GM12878 (cell line): ENCODE results near the gene MLEC. TPM values are rescaled to one million over a fixed set of nuclear protein-coding genes. Genes with fewer than 3 reads are reported as not detected.

Source experiments
- ATAC-seq: fragments of 200-7000 bp; cut with Tn5 transposase; 3 replicates; pipeline ENCODE4 v1.9.1; 2020; ENCODE audit warnings: mild to moderate bottlenecking, moderate library complexity
- BruUV-seq: library from RNA; stranded (reverse); fragments of 400-500 nt; replicated peaks from 2 replicates; lab custom pipeline; 2021; lab: Mats Ljungman, UMichigan
- CTCF ChIA-PET: fragments of 300-600 bp; sonication (Branson Sonifier 250); formaldehyde crosslinking; extraction: SDS; loops from one replicate; lab custom pipeline; 2021; ENCODE audit warnings: inconsistent platforms; lab: Yijun Ruan, JAX
- POLR2A ChIA-PET: fragments of 350-600 bp; formaldehyde crosslinking; extraction: SDS; loops from one replicate; lab custom pipeline; 2021; ENCODE audit warnings: inconsistent platforms; lab: Charles Lee
- RAD21 ChIA-PET: fragments of 300-600 bp; sonication (Branson Sonifier 250); formaldehyde crosslinking; loops from one replicate; lab custom pipeline; 2023; ENCODE audit warnings: antibody characterized with exemption; ENCODE audit not compliant: unreplicated experiment; lab: Charles Lee
- SMC1A ChIA-PET: fragments of 300-600 bp; sonication (Branson Sonifier 250); formaldehyde crosslinking; loops from one replicate; lab custom pipeline; 2023; ENCODE audit not compliant: unreplicated experiment, uncharacterized antibody; lab: Charles Lee
- DNase-seq: peaks from one replicate; pipeline ENCODE4 v3.0.0-alpha.2; 2011; ENCODE audit warnings: low read depth, low spot score
- FAIRE-seq: peaks from 3 replicates; lab custom pipeline; 2011; peaks lifted over from hg19 to GRCh38; lab: Jason Lieb, UNC
- H2AFZ ChIP-seq: 2 replicates; pipeline ENCODE4 v1.6.0; 2011; ENCODE audit warnings: low read depth, low read length, control low read depth; ENCODE audit not compliant: control insufficient read depth
- H3K27ac ChIP-seq: 2 replicates; pipeline ENCODE4 v1.5.1; 2011; ENCODE audit warnings: control low read depth; ENCODE audit not compliant: control insufficient read depth, insufficient read depth
- H3K27me3 ChIP-seq, 2 experiments: replicated peaks in 1 of 2; 2 replicates each; pipeline versions ENCODE4 v1.6.0 to v1.6.1; 2011; ENCODE audit warnings: low read length in 1 of 2; ENCODE audit not compliant: control insufficient read depth in 2 of 2, insufficient read depth in 2 of 2
- H3K36me3 ChIP-seq, 2 experiments: 2 replicates each; pipeline ENCODE4 v1.5.1; 2011; ENCODE audit warnings: low read length in 1 of 2; ENCODE audit not compliant: control insufficient read depth in 2 of 2, insufficient read depth in 2 of 2
- H3K4me1 ChIP-seq: 2 replicates; pipeline ENCODE4 v1.6.1; 2011; ENCODE audit warnings: mild to moderate bottlenecking, low read length, moderate library complexity, mixed read lengths; ENCODE audit not compliant: control insufficient read depth, insufficient read depth
- H3K4me2 ChIP-seq: 2 replicates; pipeline ENCODE4 v1.6.0; 2011; ENCODE audit warnings: control low read depth; ENCODE audit not compliant: control insufficient read depth, insufficient read depth
- H3K4me3 ChIP-seq: fragments of 200-600 bp; sonication (generic); 2 replicates; pipeline ENCODE4 v1.5.1; 2016
- H3K79me2 ChIP-seq: 2 replicates; pipeline ENCODE4 v1.6.0; 2011; ENCODE audit warnings: low read length; ENCODE audit not compliant: control insufficient read depth, insufficient read depth
- H3K9ac ChIP-seq: 2 replicates; pipeline ENCODE4 v1.8.0; 2011; ENCODE audit warnings: low read length, control low read depth, mixed read lengths; ENCODE audit not compliant: control insufficient read depth, insufficient read depth
- H3K9me3 ChIP-seq: replicated peaks from 3 replicates; pipeline ENCODE4 v1.5.1; 2011; ENCODE audit warnings: mild to moderate bottlenecking, low read length; ENCODE audit not compliant: control insufficient read depth, insufficient read depth
- H4K20me1 ChIP-seq: 2 replicates; pipeline ENCODE4 v1.6.0; 2011; ENCODE audit not compliant: control insufficient read depth, insufficient read depth
- CHD4 ChIP-seq: fragments of 200-600 bp; sonication (generic); IDR thresholded peaks from 2 replicates; pipeline ENCODE4 v1.6.1; 2016; ENCODE audit warnings: mild to moderate bottlenecking
- HSF1 ChIP-seq: fragments of 150-350 bp; IDR thresholded peaks from 2 replicates; pipeline ENCODE4 v1.6.1; 2014; ENCODE audit warnings: mild to moderate bottlenecking, low read depth, low read length
- JUND ChIP-seq: IDR thresholded peaks from 2 replicates; pipeline ENCODE4 v1.6.1; 2012; ENCODE audit warnings: low read depth, mild to moderate bottlenecking, low read length, improper control_type of control experiment, moderate library complexity
- MEF2B ChIP-seq: fragments of 450-650 bp; IDR thresholded peaks from 2 replicates; pipeline ENCODE4 v1.6.1; 2018; ENCODE audit warnings: mild to moderate bottlenecking, moderate library complexity; ENCODE audit not compliant: partially characterized antibody, poor library complexity, severe bottlenecking
- MTA2 ChIP-seq: fragments of 450-650 bp; IDR thresholded peaks from 2 replicates; pipeline ENCODE4 v1.6.1; 2016; ENCODE audit warnings: low read depth, mild to moderate bottlenecking, moderate library complexity
- PBX3 ChIP-seq: IDR thresholded peaks from 2 replicates; pipeline ENCODE4 v1.6.1; 2011; ENCODE audit warnings: mild to moderate bottlenecking, low read depth, low read length, moderate library complexity; ENCODE audit not compliant: insufficient replicate concordance
- PML ChIP-seq: IDR thresholded peaks from 2 replicates; pipeline ENCODE4 v1.6.1; 2012; ENCODE audit warnings: low read length, inconsistent platforms
- SIX5 ChIP-seq: IDR thresholded peaks from 2 replicates; pipeline ENCODE4 v1.6.1; 2011; ENCODE audit warnings: mild to moderate bottlenecking, low read depth, low read length, moderate library complexity; ENCODE audit not compliant: severe bottlenecking
- SUPT20H ChIP-seq: IDR thresholded peaks from 2 replicates; pipeline ENCODE4 v1.6.1; 2011; ENCODE audit warnings: low read depth, mild to moderate bottlenecking, low read length, moderate library complexity, borderline replicate concordance; ENCODE audit not compliant: control insufficient read depth
- TAF1 ChIP-seq: IDR thresholded peaks from 2 replicates; pipeline ENCODE4 v1.6.1; 2011; ENCODE audit warnings: mild to moderate bottlenecking, low read depth, low read length, borderline replicate concordance
- ZBED1 ChIP-seq: IDR thresholded peaks from 2 replicates; pipeline ENCODE4 v1.6.1; 2016; ENCODE audit warnings: borderline replicate concordance
- WGBS: methylation state at CpG from one replicate; pipeline ENCODE4 v1.1.6; 2016; ENCODE audit warnings: low lambda C conversion rate; ENCODE audit not compliant: insufficient replicate concordance, insufficient coverage; ENCODE audit errors: missing lambda C conversion rate; 5-methylcytosine and 5-hydroxymethylcytosine counted together
- in situ Hi-C: fragments of 300-500 bp; cut with MboI; formaldehyde crosslinking; loops from 9 replicates; pipeline ENCODE4 v1.14.3; 2018; ENCODE audit warnings: mixed read lengths
- intact Hi-C: fragments of 100-400 bp; cut with micrococcal nuclease; formaldehyde crosslinking; loops from one replicate; pipeline ENCODE4 v1.14.2; 2022; ENCODE audit not compliant: unreplicated experiment
- polyA plus RNA-seq, 11 experiments: library from polyadenylated mRNA; depleted of rRNA in 4 of 11; unstranded in 6 of 11; stranded (reverse) in 5 of 11; fragments of >200 nt; fragmentation: Nextera tagmentation in 4 of 11; fragmentation: Illumina TruSeq in 1 of 11; extraction: Ambion mirVana in 4 of 11; extraction: Trizol in 1 of 11; gene quantifications; 1 replicate in 1 of 11; 2 replicates in 10 of 11; pipeline versions ENCODE4 v1.2.1 to v1.2.3, GENCODE V29; 2011 to 2016; ENCODE audit warnings: inconsistent platforms in 2 of 11, missing spikeins in 2 of 11, low read depth in 1 of 11
- total RNA-seq, 4 experiments: library from RNA; depleted of rRNA in 3 of 4; stranded (reverse); fragments of >200 nt in 3 of 4; fragmentation: Illumina TruSeq in 1 of 4; extraction: Trizol in 1 of 4; gene quantifications; 2 replicates each; pipeline versions ENCODE4 v1.2.1 to v1.2.3, GENCODE V29; 2013 to 2021
- TF ChIP-seq, protein P1 (sequence below): IDR thresholded peaks from 2 replicates; pipeline ENCODE4 v1.6.1; 2011; ENCODE audit warnings: low read depth, low read length, improper control_type of control experiment, borderline replicate concordance
- TF ChIP-seq, protein P2 (sequence below): fragments of 450-650 bp; IDR thresholded peaks from 2 replicates; pipeline ENCODE4 v1.6.1; 2017; ENCODE audit warnings: mild to moderate bottlenecking

MLEC gene
- total and polyA plus RNA-seq, 10 of the 15 experiments (the other 5 are each of a cell fraction or from before 2014, with no cell fraction given) = 26.7 to 172 (median 103) TPM

DNA sequence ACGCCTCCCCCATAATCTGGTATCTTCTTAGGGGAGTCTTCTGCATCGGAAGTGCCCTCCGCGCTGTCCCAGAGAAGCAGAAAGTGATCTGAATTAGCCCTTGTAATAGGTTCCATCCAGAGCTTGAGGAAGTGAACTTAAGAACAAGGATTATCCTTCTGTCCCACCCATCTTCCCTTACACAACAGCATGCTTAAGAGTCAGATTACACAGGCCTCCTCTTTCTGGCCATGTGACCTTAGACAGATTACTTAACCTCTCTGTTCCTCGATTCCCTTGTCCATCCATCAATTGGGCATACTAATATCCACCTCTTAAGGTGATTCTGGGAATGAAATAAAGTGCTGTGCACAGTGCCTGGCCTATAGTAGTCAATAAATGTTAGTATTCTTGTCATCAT, 35.1 kb upstream of the MLEC start (continued):
- no peak for TF ChIP-seq HSF1
- no peak for TF ChIP-seq PML

- H2AFZ ChIP-seq = no peak overlapping the region
- H4K20me1 ChIP-seq = no peaks in the 10 kb centered on the region
- no peak for FAIRE-seq
- H3K79me2 ChIP-seq = no peaks in the 10 kb centered on the region
- no peak for DNase-seq
- H3K36me3 ChIP-seq = no peaks in the 10 kb centered on the region
- no peak for ATAC-seq
- no peak overlapping the region for H3K9ac ChIP-seq
- peak overlapping the region; percentile 13; the same call in 1 of the 2 replicates for H3K4me2 ChIP-seq
- BruUV-seq = no TSS peak
- 50% methylated on average over 10 of the region's 10 CpGs for WGBS
- no peak overlapping the region for H3K27ac ChIP-seq
- in situ Hi-C loops (no loop called here), intact Hi-C loops (no loop called here)
- SMC1A ChIA-PET = interaction anchor here (0.8 to 8.8 kb wide), 5 partner anchors 14 to 35 kb away, joined by 3 to 146 read pairs (median 7); partner anchors contain the start of gene MLEC
- H3K27me3 ChIP-seq = no peaks in the 10 kb centered on the region
- H3K9me3 ChIP-seq = no peaks in the 10 kb centered on the region
- CTCF ChIA-PET = interaction anchor here (0.8 to 14.4 kb wide), 5 partner anchors 14 to 319 kb away, joined by 3 to 454 read pairs (median 6); partner anchors contain the start of gene MLEC
- H3K4me1 ChIP-seq = peaks cover 19% of the 10 kb centered on the region
- POLR2A ChIA-PET = interaction anchor here (0.5 to 1.8 kb wide), 4 partner anchors 9 to 313 kb away, joined by 3 to 8 read pairs (median 6); partner anchors contain the start of gene MLEC
- H3K4me3 ChIP-seq = no peak overlapping the region
- RAD21 ChIA-PET = interaction anchor here (1.1 to 7.3 kb wide), 4 partner anchors 24 to 319 kb away, joined by 3 to 77 read pairs (median 4); partner anchors contain the start of gene MLEC
- TF ChIP-seq SUPT20H = no peak
- TF ChIP-seq CHD4 = no peak
- no peak for TF ChIP-seq TAF1
- TF ChIP-seq, protein P1, sequence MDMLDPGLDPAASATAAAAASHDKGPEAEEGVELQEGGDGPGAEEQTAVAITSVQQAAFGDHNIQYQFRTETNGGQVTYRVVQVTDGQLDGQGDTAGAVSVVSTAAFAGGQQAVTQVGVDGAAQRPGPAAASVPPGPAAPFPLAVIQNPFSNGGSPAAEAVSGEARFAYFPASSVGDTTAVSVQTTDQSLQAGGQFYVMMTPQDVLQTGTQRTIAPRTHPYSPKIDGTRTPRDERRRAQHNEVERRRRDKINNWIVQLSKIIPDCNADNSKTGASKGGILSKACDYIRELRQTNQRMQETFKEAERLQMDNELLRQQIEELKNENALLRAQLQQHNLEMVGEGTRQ = no peak
- TF ChIP-seq, protein P2, sequence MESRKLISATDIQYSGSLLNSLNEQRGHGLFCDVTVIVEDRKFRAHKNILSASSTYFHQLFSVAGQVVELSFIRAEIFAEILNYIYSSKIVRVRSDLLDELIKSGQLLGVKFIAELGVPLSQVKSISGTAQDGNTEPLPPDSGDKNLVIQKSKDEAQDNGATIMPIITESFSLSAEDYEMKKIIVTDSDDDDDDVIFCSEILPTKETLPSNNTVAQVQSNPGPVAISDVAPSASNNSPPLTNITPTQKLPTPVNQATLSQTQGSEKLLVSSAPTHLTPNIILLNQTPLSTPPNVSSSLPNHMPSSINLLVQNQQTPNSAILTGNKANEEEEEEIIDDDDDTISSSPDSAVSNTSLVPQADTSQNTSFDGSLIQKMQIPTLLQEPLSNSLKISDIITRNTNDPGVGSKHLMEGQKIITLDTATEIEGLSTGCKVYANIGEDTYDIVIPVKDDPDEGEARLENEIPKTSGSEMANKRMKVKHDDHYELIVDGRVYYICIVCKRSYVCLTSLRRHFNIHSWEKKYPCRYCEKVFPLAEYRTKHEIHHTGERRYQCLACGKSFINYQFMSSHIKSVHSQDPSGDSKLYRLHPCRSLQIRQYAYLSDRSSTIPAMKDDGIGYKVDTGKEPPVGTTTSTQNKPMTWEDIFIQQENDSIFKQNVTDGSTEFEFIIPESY = no peak
- TF ChIP-seq PBX3 = no peak
- no peak for TF ChIP-seq MEF2B
- TF ChIP-seq ZBED1 = no peak
- no peak for TF ChIP-seq SIX5
- no peak for TF ChIP-seq JUND
- no peak for TF ChIP-seq MTA2
Observed at GRCh38 chr12:120652656-120653435, 34.1 kb upstream of the MLEC start.
